PC-3 (cell line): Measurements from ENCODE around the gene SIPA1L3. TPM values are rescaled to one million over a fixed set of nuclear protein-coding genes. Genes with fewer than 3 reads are reported as not detected.

Source experiments
- ATAC-seq: fragments of 200-7000 bp; cut with Tn5 transposase; 2 replicates; pipeline ENCODE4 v1.9.1; 2020; ENCODE audit warnings: mild to moderate bottlenecking, moderate library complexity
- BruUV-seq: library from RNA; stranded (reverse); fragments of 400-500 nt; replicated peaks from 2 replicates; lab custom pipeline; 2021; lab: Mats Ljungman, UMichigan
- CTCF ChIA-PET: fragments of 300-600 bp; sonication (Branson Sonifier 250); formaldehyde crosslinking; loops from one replicate; lab custom pipeline; 2022; ENCODE audit warnings: antibody characterized with exemption; lab: Charles Lee
- POLR2A ChIA-PET: fragments of 300-600 bp; sonication (Branson Sonifier 250); formaldehyde crosslinking; loops from one replicate; lab custom pipeline; 2022; ENCODE audit warnings: antibody characterized with exemption; ENCODE audit not compliant: unreplicated experiment; lab: Charles Lee
- DNase-seq: peaks from one replicate; pipeline ENCODE4 v3.0.0-alpha.2; 2015
- H2AFZ ChIP-seq: fragments of 300-600 bp; sonication (generic); 2 replicates; pipeline ENCODE4 v1.6.0; 2016; ENCODE audit warnings: antibody characterized with exemption, low read length
- H3F3A ChIP-seq: fragments of 300-600 bp; sonication (generic); one replicate; pipeline ENCODE4 v1.6.0; 2017; ENCODE audit warnings: antibody characterized with exemption, low read length, control low read depth, mild to moderate bottlenecking; ENCODE audit not compliant: unreplicated experiment
- H3K27ac ChIP-seq: fragments of 300-600 bp; sonication (generic); 2 replicates; pipeline ENCODE4 v1.5.1; 2016; ENCODE audit warnings: mild to moderate bottlenecking, low read length
- H3K27me3 ChIP-seq: fragments of 300-600 bp; sonication (generic); 2 replicates; pipeline ENCODE4 v1.6.1; 2016; ENCODE audit warnings: low read length, mixed read lengths
- H3K36me3 ChIP-seq: fragments of 300-600 bp; sonication (generic); 2 replicates; pipeline ENCODE4 v1.6.1; 2016; ENCODE audit warnings: low read depth, mixed run types, low read length, mixed read lengths
- H3K4me1 ChIP-seq: fragments of 300-600 bp; sonication (generic); 2 replicates; pipeline ENCODE4 v1.5.1; 2016; ENCODE audit warnings: low read length; ENCODE audit not compliant: insufficient read depth
- H3K4me2 ChIP-seq: fragments of 300-600 bp; sonication (generic); 2 replicates; pipeline ENCODE4 v1.6.0; 2016; ENCODE audit warnings: low read length
- H3K4me3 ChIP-seq: fragments of 300-600 bp; sonication (generic); 2 replicates; pipeline ENCODE4 v1.5.1; 2016; ENCODE audit warnings: mild to moderate bottlenecking, low read length, mixed read lengths
- H3K79me2 ChIP-seq: fragments of 300-600 bp; sonication (generic); 2 replicates; pipeline ENCODE4 v1.6.1; 2017; ENCODE audit warnings: low read length, mixed read lengths
- H3K9ac ChIP-seq: fragments of 300-600 bp; sonication (generic); 2 replicates; pipeline ENCODE4 v1.6.0; 2016; ENCODE audit warnings: mild to moderate bottlenecking, low read length
- H3K9me2 ChIP-seq: fragments of 300-600 bp; sonication (generic); replicated peaks from 2 replicates; pipeline ENCODE4 v1.6.1; 2016; ENCODE audit warnings: mixed run types, low read length, mixed read lengths
- H3K9me3 ChIP-seq: fragments of 300-600 bp; sonication (generic); 2 replicates; pipeline ENCODE4 v1.6.1; 2016; ENCODE audit warnings: low read length, mixed read lengths
- H4K20me1 ChIP-seq: fragments of 300-600 bp; sonication (generic); 2 replicates; pipeline ENCODE4 v1.6.1; 2016; ENCODE audit warnings: low read length, mixed read lengths
- CTCF ChIP-seq: fragments of 300-600 bp; sonication (generic); conservative IDR thresholded peaks from 2 replicates; pipeline ENCODE4 v1.5.1; 2017; ENCODE audit warnings: antibody characterized with exemption, low read depth, mild to moderate bottlenecking, low read length
- EZH2 ChIP-seq: fragments of 300-600 bp; sonication (generic); IDR thresholded peaks from one replicate; pipeline ENCODE4 v1.6.1; 2017; ENCODE audit warnings: antibody characterized with exemption, mild to moderate bottlenecking, low read length; ENCODE audit not compliant: unreplicated experiment
- EZH2phosphoT487 ChIP-seq: fragments of 300-600 bp; sonication (generic); IDR thresholded peaks from 2 replicates; pipeline ENCODE4 v1.6.1; 2018; ENCODE audit warnings: mild to moderate bottlenecking, antibody characterized with exemption, low read length, borderline replicate concordance
- intact Hi-C: fragments of 100-400 bp; cut with micrococcal nuclease; formaldehyde crosslinking; loops from 2 replicates; pipeline ENCODE4 v1.9.0; 2023
- total RNA-seq: library from RNA; depleted of rRNA; stranded (reverse); fragments of >200 nt; gene quantifications from 2 replicates; pipeline ENCODE4 v1.2.3, GENCODE V29; 2014

SIPA1L3 gene
- total RNA-seq, 1 experiment from 2014 or later = 38.7 TPM

GRCh38 chr19:37983916-37984315, 76.9 kb downstream of the SIPA1L3 start:
- ChIA-PET CTCF (no interaction called here), POLR2A (no interaction called here)
- Histone ChIP-seq H4K20me1 (no peaks in the 10 kb centered on the region; the same call in 1 of the 2 replicates), H3K9ac (no peak overlapping the region), H3K4me1 (no peaks in the 10 kb centered on the region), H3K9me3 (no peaks in the 10 kb centered on the region), H3K27me3 (no peaks in the 10 kb centered on the region), H3K4me2 (no peak overlapping the region), H3K9me2 (no peaks in the 10 kb centered on the region), H3K79me2 (peaks cover 88% of the 10 kb centered on the region), H2AFZ (no peak overlapping the region), H3K4me3 (no peak overlapping the region), H3K27ac (no peak overlapping the region), H3K36me3 (no peaks in the 10 kb centered on the region; the same call in 1 of the 2 replicates), H3F3A (no peaks in the 10 kb centered on the region)
- TF ChIP-seq EZH2 = no peak
- no peak for TF ChIP-seq EZH2phosphoT487
- TF ChIP-seq CTCF = no peak
- ATAC-seq (no peak), DNase-seq (no peak)
- BruUV-seq = no TSS peak
- intact Hi-C loops = no loop called here

- no peaks in the 10 kb centered on the region for H3K27me3 ChIP-seq
- H3K27ac ChIP-seq = no peak overlapping the region
- POLR2A ChIA-PET = no interaction called here
- peaks cover 11% of the 10 kb centered on the region; the same call in 1 of the 2 replicates for H3K4me1 ChIP-seq
- intact Hi-C loops = no loop called here
- CTCF ChIA-PET = interaction anchor here (0.6 kb wide), 1 partner anchor 55 kb away, joined by 4 read pairs; no protein-coding TSS in a partner anchor
- H3K9me3 ChIP-seq = no peaks in the 10 kb centered on the region
- no peaks in the 10 kb centered on the region for H3K9me2 ChIP-seq
- no peak overlapping the region for H3K9ac ChIP-seq
- no peaks in the 10 kb centered on the region; the same call in 1 of the 2 replicates for H3K36me3 ChIP-seq
- TF ChIP-seq CTCF = no peak
- TF ChIP-seq EZH2 = no peak
- no peak for TF ChIP-seq EZH2phosphoT487
- peaks cover 92% of the 10 kb centered on the region for H3K79me2 ChIP-seq
- ATAC-seq = no peak
- no peak for DNase-seq
- BruUV-seq = no TSS peak
- H4K20me1 ChIP-seq = no peaks in the 10 kb centered on the region; the same call in 1 of the 2 replicates
- H3K4me3 ChIP-seq = no peak overlapping the region
- H3F3A ChIP-seq = no peaks in the 10 kb centered on the region
- H2AFZ ChIP-seq = no peak overlapping the region
- no peak overlapping the region for H3K4me2 ChIP-seq
These were observed 79.2 kb downstream of the SIPA1L3 start for GRCh38 chr19:37986048-37986750.
